HFFc6 (cell line): ENCODE data around the gene RNF207. TPM values are rescaled to one million over a fixed set of nuclear protein-coding genes. Genes with fewer than 3 reads are reported as not detected.

ENCODE experiments used
- DNase-seq: peaks from one replicate; pipeline ENCODE4 v3.0.0-alpha.2; 2018
- H3K27ac Mint-ChIP-seq: 2 replicates; pipeline ENCODE4 v1.8.0; 2020; ENCODE audit warnings: mild to moderate bottlenecking, mixed read lengths
- H3K27me3 Mint-ChIP-seq: 2 replicates; pipeline ENCODE4 v1.8.0; 2021; ENCODE audit warnings: mild to moderate bottlenecking, moderate library complexity, mixed read lengths; ENCODE audit not compliant: insufficient read depth
- H3K36me3 Mint-ChIP-seq: 2 replicates; pipeline ENCODE4 v1.8.0; 2021; ENCODE audit warnings: low read depth, mixed read lengths
- H3K4me1 Mint-ChIP-seq: 2 replicates; pipeline ENCODE4 v1.8.0; 2020; ENCODE audit warnings: low read depth, mixed read lengths
- H3K4me3 Mint-ChIP-seq: 2 replicates; pipeline ENCODE4 v1.8.0; 2020; ENCODE audit warnings: mild to moderate bottlenecking, moderate library complexity, mixed read lengths
- H3K9me3 Mint-ChIP-seq: 2 replicates; pipeline ENCODE4 v1.8.0; 2020; ENCODE audit warnings: mild to moderate bottlenecking, mixed read lengths
- total RNA-seq, 6 experiments: library from RNA; stranded (reverse); fragmentation: NEBNext Ultra II Directional; extraction: Animal tissue kit (Norgen Biotek cat#: 25700); gene quantifications; 2 replicates in 1 of 6; 3 replicates in 5 of 6; pipeline ENCODE4 v1.2.3, GENCODE V29; 2021
- TF ChIP-seq, protein P1 (sequence below): fragments of 200-600 bp; sonication (generic); IDR thresholded peaks from 2 replicates; pipeline ENCODE4 v1.5.0; 2021; ENCODE audit warnings: antibody characterized with exemption, mild to moderate bottlenecking

Gene RNF207
- total RNA-seq, 6 experiments from 2014 or later, result 2.0 to 5.2 (median 2.9) TPM

DNA sequence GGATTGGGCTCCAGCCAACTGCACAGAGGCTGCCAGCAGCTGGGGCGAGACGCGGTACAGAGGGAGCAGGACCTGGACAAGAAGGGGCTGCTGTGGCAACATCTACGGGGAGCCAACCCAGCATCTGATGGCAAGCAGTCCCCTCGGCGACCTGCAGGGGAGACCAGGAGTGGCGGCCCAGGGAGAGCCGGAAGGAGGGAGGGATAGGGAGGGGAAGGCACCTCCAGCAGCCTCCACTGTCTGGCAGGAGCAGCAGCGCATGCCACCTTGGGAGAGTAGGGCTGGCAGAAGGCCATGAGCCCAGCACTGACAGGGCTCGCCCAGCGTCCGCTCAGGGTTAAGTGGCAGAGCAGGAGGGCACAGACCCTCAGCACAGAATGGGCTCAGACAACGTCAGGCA, 43.1 kb upstream of the RNF207 start:
- H3K27me3 Mint-ChIP-seq, result peaks cover 63% of the 10 kb centered on the region

GRCh38 chr1:6163191-6163972, 42.5 kb upstream of the RNF207 start:
- DNase-seq, result no peak
- no peaks in the 10 kb centered on the region for H3K36me3 Mint-ChIP-seq

More for the DNA sequence above, 43.1 kb upstream of the RNF207 start:
- Mint-ChIP-seq H3K27ac (no peak overlapping the region), H3K4me1 (peaks cover 5% of the 10 kb centered on the region), H3K9me3 (no peaks in the 10 kb centered on the region), H3K36me3 (no peaks in the 10 kb centered on the region), H3K4me3 (no peak overlapping the region)
- no peak for DNase-seq
- TF ChIP-seq, protein P1, sequence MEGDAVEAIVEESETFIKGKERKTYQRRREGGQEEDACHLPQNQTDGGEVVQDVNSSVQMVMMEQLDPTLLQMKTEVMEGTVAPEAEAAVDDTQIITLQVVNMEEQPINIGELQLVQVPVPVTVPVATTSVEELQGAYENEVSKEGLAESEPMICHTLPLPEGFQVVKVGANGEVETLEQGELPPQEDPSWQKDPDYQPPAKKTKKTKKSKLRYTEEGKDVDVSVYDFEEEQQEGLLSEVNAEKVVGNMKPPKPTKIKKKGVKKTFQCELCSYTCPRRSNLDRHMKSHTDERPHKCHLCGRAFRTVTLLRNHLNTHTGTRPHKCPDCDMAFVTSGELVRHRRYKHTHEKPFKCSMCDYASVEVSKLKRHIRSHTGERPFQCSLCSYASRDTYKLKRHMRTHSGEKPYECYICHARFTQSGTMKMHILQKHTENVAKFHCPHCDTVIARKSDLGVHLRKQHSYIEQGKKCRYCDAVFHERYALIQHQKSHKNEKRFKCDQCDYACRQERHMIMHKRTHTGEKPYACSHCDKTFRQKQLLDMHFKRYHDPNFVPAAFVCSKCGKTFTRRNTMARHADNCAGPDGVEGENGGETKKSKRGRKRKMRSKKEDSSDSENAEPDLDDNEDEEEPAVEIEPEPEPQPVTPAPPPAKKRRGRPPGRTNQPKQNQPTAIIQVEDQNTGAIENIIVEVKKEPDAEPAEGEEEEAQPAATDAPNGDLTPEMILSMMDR, result peak; percentile 41

GRCh38 chr1:6163973-6164617, 41.8 kb upstream of the RNF207 start:
- no peaks in the 10 kb centered on the region for H3K4me1 Mint-ChIP-seq
- TF ChIP-seq, protein P1, result no peak

More at GRCh38 chr1:6163191-6163972, 42.5 kb upstream of the RNF207 start:
- no peak overlapping the region for H3K4me3 Mint-ChIP-seq
- no peaks in the 10 kb centered on the region for H3K9me3 Mint-ChIP-seq
- H3K4me1 Mint-ChIP-seq, result no peaks in the 10 kb centered on the region
- H3K27ac Mint-ChIP-seq, result no peak overlapping the region
- H3K27me3 Mint-ChIP-seq, result peaks cover 69% of the 10 kb centered on the region
- TF ChIP-seq, protein P1, result no peak

GRCh38 chr1:6165027-6165426, 40.9 kb upstream of the RNF207 start:
- Mint-ChIP-seq H3K36me3 (no peaks in the 10 kb centered on the region), H3K27me3 (peaks cover 63% of the 10 kb centered on the region), H3K4me1 (no peaks in the 10 kb centered on the region), H3K9me3 (no peaks in the 10 kb centered on the region), H3K4me3 (no peak overlapping the region), H3K27ac (no peak overlapping the region)
- no peak for DNase-seq
- TF ChIP-seq, protein P1, result no peak

More at GRCh38 chr1:6163973-6164617, 41.8 kb upstream of the RNF207 start:
- Mint-ChIP-seq H3K36me3 (no peaks in the 10 kb centered on the region), H3K27me3 (peaks cover 71% of the 10 kb centered on the region), H3K27ac (no peak overlapping the region), H3K4me3 (no peak overlapping the region), H3K9me3 (no peaks in the 10 kb centered on the region)
- no peak for DNase-seq

DNA sequence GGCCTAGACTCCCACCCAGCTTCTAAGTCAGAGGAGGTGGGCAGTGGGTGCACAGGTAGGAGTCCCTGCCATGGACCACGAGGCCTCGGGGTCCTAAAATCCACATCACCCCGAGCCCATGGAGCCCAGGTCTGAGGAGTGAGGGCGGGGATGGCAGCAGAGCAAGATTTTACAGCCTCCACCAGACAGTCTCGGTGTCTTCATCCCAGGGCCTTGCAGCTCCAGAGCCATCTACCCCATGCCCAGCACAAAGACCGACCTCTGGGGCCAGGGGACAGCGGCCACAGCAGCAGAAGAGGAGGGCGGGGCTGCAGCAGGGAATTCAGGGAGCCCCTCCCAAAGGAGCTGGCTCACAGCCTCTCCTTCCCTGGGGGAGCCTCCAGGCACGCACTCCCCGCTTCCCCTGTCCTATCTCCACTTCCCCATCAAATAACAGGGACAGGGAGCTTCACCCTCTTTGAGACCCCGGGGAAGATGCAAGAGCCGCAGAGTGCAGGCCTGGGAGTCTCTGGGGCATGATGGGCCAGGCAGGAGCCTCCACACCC, 40.4 kb upstream of the RNF207 start:
- Mint-ChIP-seq H3K4me1 (no peaks in the 10 kb centered on the region), H3K9me3 (no peaks in the 10 kb centered on the region), H3K36me3 (no peaks in the 10 kb centered on the region), H3K27ac (no peak overlapping the region), H3K27me3 (peaks cover 63% of the 10 kb centered on the region), H3K4me3 (no peak overlapping the region)
- TF ChIP-seq, protein P1, result no peak
- DNase-seq, result no peak
